Liver (tissue), 9 donors: Measurements from ENCODE around the gene CEP89. TPM values are rescaled to one million over a fixed set of nuclear protein-coding genes. Genes with fewer than 3 reads are reported as not detected.

Experiments used
- DNase-seq: peaks from one replicate; pipeline ENCODE4 v3.0.0-alpha.2; 2017; ENCODE audit warnings: low spot score
- H3K27ac ChIP-seq, 2 donors: one replicate each; pipeline ENCODE4 v1.7.0; 2013; ENCODE audit warnings: inconsistent platforms in 2 of 2, low read length in 2 of 2, control low read depth in 1 of 2, low read depth in 1 of 2, mild to moderate bottlenecking in 1 of 2
- H3K27me3 ChIP-seq, 4 donors: one replicate each; pipeline versions ENCODE4 v1.6.1 to v1.7.0; 2013; ENCODE audit warnings: low read length in 3 of 4, inconsistent platforms in 1 of 4, mild to moderate bottlenecking in 1 of 4, moderate library complexity in 1 of 4; ENCODE audit not compliant: control insufficient read depth in 4 of 4, insufficient read depth in 4 of 4
- H3K36me3 ChIP-seq, 4 donors: one replicate each; pipeline versions ENCODE4 v1.6.1 to v1.7.0; 2013; ENCODE audit warnings: low read length in 3 of 4, mild to moderate bottlenecking in 3 of 4, low read depth in 1 of 4, moderate library complexity in 1 of 4; ENCODE audit not compliant: control insufficient read depth in 4 of 4, insufficient read depth in 3 of 4
- H3K4me1 ChIP-seq, 4 donors: one replicate each; pipeline versions ENCODE4 v1.6.1 to v1.7.0; 2013; ENCODE audit warnings: low read length in 3 of 4, mild to moderate bottlenecking in 3 of 4, moderate library complexity in 1 of 4; ENCODE audit not compliant: control insufficient read depth in 4 of 4, insufficient read depth in 4 of 4
- H3K4me3 ChIP-seq, 3 donors: one replicate each; pipeline versions ENCODE4 v1.6.1 to v1.7.0; 2013; ENCODE audit warnings: low read length in 3 of 3, control low read depth in 1 of 3, low read depth in 1 of 3, mild to moderate bottlenecking in 1 of 3
- H3K9ac ChIP-seq, 2 donors: one replicate each; pipeline ENCODE4 v1.7.0; 2013; ENCODE audit warnings: low read length in 2 of 2, mild to moderate bottlenecking in 2 of 2, moderate library complexity in 2 of 2, control low read depth in 1 of 2, low read depth in 1 of 2
- H3K9me3 ChIP-seq, 4 donors: one replicate each; pipeline versions ENCODE4 v1.6.1 to v1.7.0; 2013; ENCODE audit warnings: low read length in 3 of 4; ENCODE audit not compliant: control insufficient read depth in 4 of 4
- ATF3 ChIP-seq: IDR thresholded peaks from 2 replicates; pipeline ENCODE4 v1.6.1; 2016; ENCODE audit warnings: antibody characterized with exemption
- EGR1 ChIP-seq, 2 donors: IDR thresholded peaks; 2 replicates each; pipeline ENCODE4 v1.6.1; 2016 to 2018; ENCODE audit warnings: antibody characterized with exemption in 2 of 2, low read depth in 2 of 2
- FOXA1 ChIP-seq: IDR thresholded peaks from 2 replicates; pipeline ENCODE4 v1.6.1; 2016; ENCODE audit warnings: antibody characterized with exemption
- HNF4G ChIP-seq: IDR thresholded peaks from 2 replicates; pipeline ENCODE4 v1.6.1; 2016; ENCODE audit warnings: antibody characterized with exemption
- JUND ChIP-seq, 2 donors: IDR thresholded peaks; 2 replicates each; pipeline ENCODE4 v1.6.1; 2016; ENCODE audit warnings: antibody characterized with exemption in 2 of 2
- NR2F2 ChIP-seq: IDR thresholded peaks from 2 replicates; pipeline ENCODE4 v1.6.1; 2016; ENCODE audit warnings: antibody characterized with exemption
- RAD21 ChIP-seq, 2 donors: IDR thresholded peaks; 2 replicates each; pipeline ENCODE4 v1.6.1; 2016; ENCODE audit warnings: antibody characterized with exemption in 2 of 2, mild to moderate bottlenecking in 2 of 2
- REST ChIP-seq: IDR thresholded peaks from 2 replicates; pipeline ENCODE4 v1.6.1; 2016; ENCODE audit warnings: antibody characterized with exemption, mild to moderate bottlenecking
- RXRA ChIP-seq, 2 donors: IDR thresholded peaks; 2 replicates each; pipeline ENCODE4 v1.6.1; 2017 to 2018; ENCODE audit warnings: antibody characterized with exemption in 2 of 2, mild to moderate bottlenecking in 1 of 2
- SP1 ChIP-seq: IDR thresholded peaks from 2 replicates; pipeline ENCODE4 v1.6.1; 2018; ENCODE audit warnings: antibody characterized with exemption, mild to moderate bottlenecking
- TAF1 ChIP-seq: conservative IDR thresholded peaks from 2 replicates; pipeline ENCODE4 v1.6.1; 2016; ENCODE audit warnings: antibody characterized with exemption, mild to moderate bottlenecking
- ZBTB33 ChIP-seq: IDR thresholded peaks from 2 replicates; pipeline ENCODE4 v1.6.1; 2016; ENCODE audit warnings: antibody characterized with exemption
- WGBS: extraction: QIAGEN DNeasy Blood & Tissue Kit; methylation state at CpG from one replicate; pipeline ENCODE4 v1.1.7; 2013; 5-methylcytosine and 5-hydroxymethylcytosine counted together
- polyA plus RNA-seq, 2 donors: library from polyadenylated mRNA; stranded (reverse) in 1 of 2; unstranded in 1 of 2; fragments of 200-250 nt in 1 of 2; fragments of >200 nt in 1 of 2; fragmentation: Nextera tagmentation in 1 of 2; extraction: Ambion mirVana in 1 of 2; gene quantifications; one replicate each; pipeline versions ENCODE4 v1.2.1 to v1.2.3, GENCODE V29; 2013 to 2015
- total RNA-seq, 2 donors: library from RNA; depleted of rRNA; stranded (reverse); fragments of >200 nt; gene quantifications; one replicate each; pipeline ENCODE4 v1.2.3, GENCODE V29; 2014
- donor health status: healthy.
- donor health status: healthy.
- donor health status: healthy.
- donor health status: healthy.
- donor health status: healthy.

CEP89 gene
- total and polyA plus RNA-seq, 4 donors: 2.0 to 2.9 (median 2.4) TPM

- Histone ChIP-seq H3K27ac (no peak overlapping the region), H3K4me1 (peaks cover 0 to 8% (median 1%) of the 10 kb centered on the region in 4 donors), H3K36me3 (peaks cover 7 to 24% (median 17%) of the 10 kb centered on the region in 4 donors), H3K9ac (no peak overlapping the region), H3K4me3 (no peak overlapping the region), H3K9me3 (no peaks in the 10 kb centered on the region), H3K27me3 (no peaks in the 10 kb centered on the region)
- DNase-seq: no peak
- 91% methylated on average over 35 of the region's 35 CpGs for WGBS
- no peak for TF ChIP-seq TAF1
- no peak for TF ChIP-seq JUND (IDR thresholded peaks at IDR 0.05)
These were observed 107.3 kb downstream of the CEP89 start for GRCh38 chr19:32864318-32865007.

- TF ChIP-seq RAD21 (IDR thresholded peaks at IDR 0.05): no peak
- no peak for TF ChIP-seq ZBTB33
- TF ChIP-seq EGR1 (IDR thresholded peaks at IDR 0.05; ENCODE audit: low read depth in 2 of 2): no peak
- no peak for TF ChIP-seq ATF3
- TF ChIP-seq JUND (IDR thresholded peaks at IDR 0.05): no peak
- TF ChIP-seq FOXA1: no peak
- TF ChIP-seq NR2F2: no peak
- TF ChIP-seq HNF4G: no peak
- WGBS: 91% methylated on average over 13 of the region's 13 CpGs
- H3K9ac ChIP-seq: no peak overlapping the region
- no peak for DNase-seq
- no peak overlapping the region for H3K27ac ChIP-seq
- no peaks in the 10 kb centered on the region for H3K9me3 ChIP-seq
- H3K27me3 ChIP-seq: no peaks in the 10 kb centered on the region
- peaks cover 7 to 27% (median 17%) of the 10 kb centered on the region in 4 donors for H3K36me3 ChIP-seq
- peaks cover 0 to 8% (median 1%) of the 10 kb centered on the region in 4 donors for H3K4me1 ChIP-seq
- H3K4me3 ChIP-seq: no peak overlapping the region
These were observed 107.9 kb downstream of the CEP89 start for GRCh38 chr19:32863841-32864240.

GRCh38 chr19:32863301-32863700 lies 108.5 kb downstream of the CEP89 start:
- H3K36me3 ChIP-seq: peaks cover 7 to 29% (median 17%) of the 10 kb centered on the region in 4 donors
- no peaks in the 10 kb centered on the region for H3K27me3 ChIP-seq
- no peaks in the 10 kb centered on the region for H3K9me3 ChIP-seq
- no peak for DNase-seq
- no peak overlapping the region for H3K4me3 ChIP-seq
- 97% methylated on average over 8 of the region's 8 CpGs for WGBS
- H3K9ac ChIP-seq: no peak overlapping the region
- TF ChIP-seq ZBTB33 (no peak), RXRA (IDR thresholded peaks at IDR 0.05) (no peak), EGR1 (IDR thresholded peaks at IDR 0.05; ENCODE audit: low read depth in 2 of 2) (no peak), SP1 (no peak), NR2F2 (no peak), REST (no peak)
- H3K4me1 ChIP-seq: peaks cover 0 to 4% (median under 1%) of the 10 kb centered on the region in 4 donors
- no peak overlapping the region for H3K27ac ChIP-seq
